Trophoblast cell (in vitro differentiated cells and primary cell): ENCODE measurements around the gene ZXDC.
A peak's percentile ranks its signal among the peaks of the same experiment; 100 is the strongest.

ENCODE experiments used
- DNase-seq, 2 donors: peaks; one replicate each; pipeline ENCODE4 v3.0.0-alpha.2; 2016
- H2AFZ ChIP-seq: 2 replicates; pipeline ENCODE4 v1.6.1; 2013; ENCODE audit warnings: low read length, moderate library complexity, mild to moderate bottlenecking; ENCODE audit not compliant: insufficient read depth, poor library complexity
- H2AK5ac ChIP-seq: 2 replicates; pipeline ENCODE4 v1.6.1; 2013; ENCODE audit warnings: mild to moderate bottlenecking, low read length
- H2BK120ac ChIP-seq: 2 replicates; pipeline ENCODE4 v1.6.1; 2013; ENCODE audit warnings: low read length, mild to moderate bottlenecking, moderate library complexity; ENCODE audit not compliant: insufficient read depth, poor library complexity
- H2BK12ac ChIP-seq: 2 replicates; pipeline ENCODE4 v1.6.1; 2013; ENCODE audit warnings: mild to moderate bottlenecking, low read length, moderate library complexity
- H2BK5ac ChIP-seq: 2 replicates; pipeline ENCODE4 v1.6.1; 2013; ENCODE audit warnings: low read length, low read depth, moderate library complexity, mild to moderate bottlenecking; ENCODE audit not compliant: poor library complexity
- H3K14ac ChIP-seq: 2 replicates; pipeline ENCODE4 v1.6.1; 2013; ENCODE audit warnings: mild to moderate bottlenecking, low read length
- H3K18ac ChIP-seq: 2 replicates; pipeline ENCODE4 v1.6.1; 2013; ENCODE audit warnings: mild to moderate bottlenecking, low read length
- H3K23ac ChIP-seq: 2 replicates; pipeline ENCODE4 v1.6.1; 2013; ENCODE audit warnings: low read length
- H3K27ac ChIP-seq: 2 replicates; pipeline ENCODE4 v1.5.1; 2013; ENCODE audit warnings: low read depth, mild to moderate bottlenecking, inconsistent platforms, low read length, moderate library complexity
- H3K27me3 ChIP-seq: 2 replicates; pipeline ENCODE4 v1.6.1; 2013; ENCODE audit warnings: inconsistent platforms, mild to moderate bottlenecking, low read length, moderate library complexity; ENCODE audit not compliant: insufficient read depth
- H3K36me3 ChIP-seq, 2 experiments: 1 replicate in 1 of 2; 2 replicates in 1 of 2; pipeline ENCODE4 v1.6.1; 2013; ENCODE audit warnings: low read length in 2 of 2, mild to moderate bottlenecking in 2 of 2, moderate library complexity in 1 of 2; ENCODE audit not compliant: insufficient read depth in 2 of 2, control insufficient read depth in 1 of 2
- H3K4ac ChIP-seq: 2 replicates; pipeline ENCODE4 v1.6.1; 2013; ENCODE audit warnings: low read depth, mild to moderate bottlenecking, low read length, moderate library complexity
- H3K4me1 ChIP-seq, 2 experiments: 1 replicate in 1 of 2; 2 replicates in 1 of 2; pipeline ENCODE4 v1.6.1; 2013; ENCODE audit warnings: low read length in 2 of 2, mild to moderate bottlenecking in 2 of 2, moderate library complexity in 1 of 2; ENCODE audit not compliant: insufficient read depth in 2 of 2, control insufficient read depth in 1 of 2
- H3K4me2 ChIP-seq: 2 replicates; pipeline ENCODE4 v1.6.1; 2013; ENCODE audit warnings: inconsistent platforms, mild to moderate bottlenecking, low read length, moderate library complexity
- H3K4me3 ChIP-seq: 2 replicates; pipeline ENCODE4 v1.5.1; 2013; ENCODE audit warnings: mild to moderate bottlenecking, low read depth, low read length, inconsistent platforms
- H3K79me1 ChIP-seq: one replicate; pipeline ENCODE4 v1.6.1; 2013; ENCODE audit warnings: low read length
- H3K79me2 ChIP-seq: 2 replicates; pipeline ENCODE4 v1.6.1; 2013; ENCODE audit warnings: low read length, mild to moderate bottlenecking; ENCODE audit not compliant: control insufficient read depth, insufficient read depth, poor library complexity
- H3K9ac ChIP-seq: 2 replicates; pipeline ENCODE4 v1.6.1; 2013; ENCODE audit warnings: mild to moderate bottlenecking, low read length
- H3K9me3 ChIP-seq: 2 replicates; pipeline ENCODE4 v1.6.1; 2013; ENCODE audit warnings: low read depth, mild to moderate bottlenecking, control low read depth, inconsistent platforms, low read length; ENCODE audit not compliant: insufficient read depth
- H4K12ac ChIP-seq: 2 replicates; pipeline ENCODE4 v1.6.1; 2013; ENCODE audit warnings: low read depth, mild to moderate bottlenecking, low read length, moderate library complexity
- H4K8ac ChIP-seq: 2 replicates; pipeline ENCODE4 v1.6.1; 2013; ENCODE audit warnings: low read depth, mild to moderate bottlenecking, low read length, moderate library complexity
- H4K91ac ChIP-seq: one replicate; pipeline ENCODE4 v1.6.1; 2013; ENCODE audit warnings: low read depth, mild to moderate bottlenecking, low read length, moderate library complexity
- WGBS: extraction: QIAGEN DNeasy Blood & Tissue Kit; methylation state at CpG from one replicate; pipeline ENCODE4 v1.1.7; 2013; ENCODE audit warnings: missing lambda C conversion rate; ENCODE audit not compliant: insufficient read length, insufficient coverage; ENCODE audit errors: extremely low coverage; 5-methylcytosine and 5-hydroxymethylcytosine counted together

Gene ZXDC

GRCh38 chr3:126456211-126456610, 19.5 kb downstream of the ZXDC start:
- Histone ChIP-seq H4K12ac (no peak overlapping the region), H2AK5ac (no peak overlapping the region), H3K4ac (no peak overlapping the region), H2AFZ (no peak overlapping the region), H3K79me2 (no peaks in the 10 kb centered on the region), H3K4me1 (no peaks in the 10 kb centered on the region), H3K9me3 (no peaks in the 10 kb centered on the region), H3K9ac (no peak overlapping the region), H3K14ac (no peak overlapping the region), H3K79me1 (no peaks in the 10 kb centered on the region), H3K27me3 (no peaks in the 10 kb centered on the region), H3K23ac (no peak overlapping the region), H3K36me3 (peaks cover 33 to 51% of the 10 kb centered on the region in 2 experiments), H3K27ac (no peak overlapping the region), H3K18ac (peak overlapping the region; percentile 57), H2BK5ac (no peak overlapping the region), H4K91ac (no peak overlapping the region), H3K4me2 (no peak overlapping the region), H4K8ac (no peak overlapping the region), H2BK12ac (no peak overlapping the region), H2BK120ac (no peak overlapping the region), H3K4me3 (no peak overlapping the region)
- DNase-seq = no peak
- no CpG with 5 or more reads among the region's 4 CpGs for whole genome bisulfite sequencing

- Histone ChIP-seq H3K79me1 (no peaks in the 10 kb centered on the region), H3K4ac (no peak overlapping the region), H3K23ac (no peak overlapping the region), H3K36me3 (peaks cover 32 to 51% of the 10 kb centered on the region in 2 experiments), H3K27ac (no peak overlapping the region), H3K79me2 (no peaks in the 10 kb centered on the region), H3K18ac (no peak overlapping the region), H2BK120ac (no peak overlapping the region), H2AFZ (no peak overlapping the region), H3K4me1 (no peaks in the 10 kb centered on the region), H4K12ac (no peak overlapping the region), H2AK5ac (no peak overlapping the region), H2BK5ac (no peak overlapping the region), H2BK12ac (no peak overlapping the region), H3K27me3 (no peaks in the 10 kb centered on the region), H3K14ac (no peak overlapping the region), H4K8ac (no peak overlapping the region), H4K91ac (no peak overlapping the region), H3K9me3 (no peaks in the 10 kb centered on the region), H3K9ac (no peak overlapping the region), H3K4me3 (no peak overlapping the region), H3K4me2 (no peak overlapping the region)
- DNase-seq = no peak
- no CpG with 5 or more reads among the region's 6 CpGs for WGBS
Measured at GRCh38 chr3:126454437-126455198, 21.1 kb downstream of the ZXDC start.

DNA sequence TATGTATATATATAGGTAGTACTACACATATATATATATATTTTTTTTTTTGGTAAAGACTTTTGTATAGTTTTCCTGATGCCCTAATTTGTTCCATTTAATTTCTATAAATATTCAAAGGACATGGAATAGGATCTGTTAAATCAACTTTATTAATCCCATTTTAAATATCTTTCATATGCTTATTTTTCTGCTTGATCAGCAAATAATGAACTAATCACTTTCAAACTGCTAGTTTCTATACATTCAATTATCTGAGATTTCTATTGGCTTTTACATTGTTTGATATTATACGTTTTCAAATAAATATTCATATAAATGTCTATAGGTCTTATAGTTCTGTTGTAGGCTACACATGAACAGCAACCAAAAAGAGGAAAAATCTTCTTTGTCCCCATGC, 21.7 kb downstream of the ZXDC start:
- Histone ChIP-seq H4K8ac (no peak overlapping the region), H3K27me3 (no peaks in the 10 kb centered on the region), H4K12ac (no peak overlapping the region), H2AFZ (no peak overlapping the region), H3K27ac (no peak overlapping the region), H2BK12ac (no peak overlapping the region), H3K79me1 (no peaks in the 10 kb centered on the region), H3K4ac (no peak overlapping the region), H3K9me3 (no peaks in the 10 kb centered on the region), H3K18ac (no peak overlapping the region), H3K79me2 (no peaks in the 10 kb centered on the region), H3K9ac (no peak overlapping the region), H3K4me1 (no peaks in the 10 kb centered on the region), H2BK5ac (no peak overlapping the region), H3K4me2 (no peak overlapping the region), H3K36me3 (peaks cover 31 to 50% of the 10 kb centered on the region in 2 experiments), H3K4me3 (no peak overlapping the region), H3K14ac (no peak overlapping the region), H3K23ac (no peak overlapping the region), H4K91ac (no peak overlapping the region), H2BK120ac (no peak overlapping the region), H2AK5ac (no peak overlapping the region)
- no CpG with 5 or more reads among the region's 1 CpG for WGBS
- DNase-seq = no peak

- no peak overlapping the region for H2BK120ac ChIP-seq
- H3K79me1 ChIP-seq = no peaks in the 10 kb centered on the region
- no peak overlapping the region for H2AFZ ChIP-seq
- H3K79me2 ChIP-seq = no peaks in the 10 kb centered on the region
- no peak overlapping the region for H3K23ac ChIP-seq
- no peak overlapping the region for H3K4me3 ChIP-seq
- H3K27ac ChIP-seq = no peak overlapping the region
- H2BK12ac ChIP-seq = no peak overlapping the region
- H3K4me2 ChIP-seq = no peak overlapping the region
- no peak overlapping the region for H3K18ac ChIP-seq
- no peak for DNase-seq
- H3K36me3 ChIP-seq = peaks cover 37 to 55% of the 10 kb centered on the region in 2 experiments
- no peak overlapping the region for H2BK5ac ChIP-seq
- no peaks in the 10 kb centered on the region for H3K4me1 ChIP-seq
- H4K12ac ChIP-seq = no peak overlapping the region
- H4K8ac ChIP-seq = no peak overlapping the region
- no peak overlapping the region for H3K14ac ChIP-seq
- no peak overlapping the region for H3K9ac ChIP-seq
- H2AK5ac ChIP-seq = no peak overlapping the region
- H3K9me3 ChIP-seq = no peaks in the 10 kb centered on the region
- no peak overlapping the region for H4K91ac ChIP-seq
- H3K27me3 ChIP-seq = no peaks in the 10 kb centered on the region
- H3K4ac ChIP-seq = no peak overlapping the region
- no CpG with 5 or more reads among the region's 9 CpGs for WGBS
Measured at GRCh38 chr3:126452213-126452612, 23.5 kb downstream of the ZXDC start.
